GM23338 (cell line): Measurements from ENCODE around the gene TOGARAM1. TPM values are rescaled to one million over a fixed set of nuclear protein-coding genes. Genes with fewer than 3 reads are reported as not detected.

ENCODE experiments used
- ATAC-seq: fragments of 200-7000 bp; cut with Tn5 transposase; 3 replicates; pipeline ENCODE4 v1.9.1; 2020
- DNase-seq: peaks from one replicate; pipeline ENCODE4 v3.0.0-alpha.2; 2015; ENCODE audit warnings: low spot score
- H2AFZ ChIP-seq: fragments of 200-600 bp; sonication (generic); 2 replicates; pipeline ENCODE4 v1.8.0; 2016; ENCODE audit warnings: antibody characterized with exemption, mild to moderate bottlenecking, moderate library complexity
- H3F3A ChIP-seq: fragments of 200-600 bp; sonication (generic); replicated peaks from 2 replicates; pipeline ENCODE4 v1.8.0; 2017; ENCODE audit warnings: antibody characterized with exemption, mixed run types, low read depth
- H3K27ac ChIP-seq: fragments of 200-600 bp; sonication (generic); 2 replicates; pipeline ENCODE4 v1.6.1; 2016; ENCODE audit warnings: low read depth
- H3K27me3 ChIP-seq: fragments of 200-600 bp; sonication (generic); 2 replicates; pipeline ENCODE4 v1.8.0; 2016; ENCODE audit warnings: mild to moderate bottlenecking, mixed run types, moderate library complexity; ENCODE audit not compliant: insufficient read depth
- H3K36me3 ChIP-seq: fragments of 200-600 bp; sonication (generic); 2 replicates; pipeline ENCODE4 v1.8.0; 2016; ENCODE audit warnings: mild to moderate bottlenecking; ENCODE audit not compliant: insufficient read depth
- H3K4me1 ChIP-seq: fragments of 200-600 bp; sonication (generic); 2 replicates; pipeline ENCODE4 v1.8.0; 2016; ENCODE audit warnings: mild to moderate bottlenecking, moderate library complexity; ENCODE audit not compliant: insufficient read depth
- H3K4me2 ChIP-seq: fragments of 200-600 bp; sonication (generic); 2 replicates; pipeline ENCODE4 v1.7.1; 2017; ENCODE audit warnings: mixed run types
- H3K4me3 ChIP-seq: fragments of 200-600 bp; sonication (generic); 2 replicates; pipeline ENCODE4 v1.6.1; 2016; ENCODE audit warnings: mixed run types
- H3K79me2 ChIP-seq: fragments of 200-600 bp; sonication (generic); replicated peaks from 2 replicates; pipeline ENCODE4 v1.8.0; 2017; ENCODE audit warnings: mild to moderate bottlenecking; ENCODE audit not compliant: insufficient read depth
- H3K9me2 ChIP-seq: fragments of 200-600 bp; sonication (generic); 2 replicates; pipeline ENCODE4 v1.8.0; 2017; ENCODE audit not compliant: insufficient read depth
- H4K20me1 ChIP-seq: fragments of 200-600 bp; sonication (generic); replicated peaks from 2 replicates; pipeline ENCODE4 v1.8.0; 2017; ENCODE audit warnings: mild to moderate bottlenecking; ENCODE audit not compliant: insufficient read depth
- H3K27ac Mint-ChIP-seq: 2 replicates; pipeline ENCODE4 v1.8.0; 2020; ENCODE audit warnings: inconsistent platforms, mild to moderate bottlenecking, moderate library complexity, mixed read lengths
- H3K27me3 Mint-ChIP-seq: 3 replicates; pipeline ENCODE4 v1.8.0; 2022; ENCODE audit warnings: low read depth, mild to moderate bottlenecking, moderate library complexity, mixed read lengths, inconsistent platforms; ENCODE audit not compliant: insufficient read depth, poor library complexity
- H3K36me3 Mint-ChIP-seq: 3 replicates; pipeline ENCODE4 v1.8.0; 2021; ENCODE audit warnings: low read depth, mild to moderate bottlenecking, inconsistent platforms, moderate library complexity, mixed read lengths
- H3K4me1 Mint-ChIP-seq: 3 replicates; pipeline ENCODE4 v1.8.0; 2020; ENCODE audit warnings: mild to moderate bottlenecking, inconsistent platforms, mixed read lengths
- H3K4me3 Mint-ChIP-seq: 3 replicates; pipeline ENCODE4 v1.8.0; 2021; ENCODE audit warnings: moderate library complexity, mild to moderate bottlenecking, inconsistent platforms, mixed read lengths
- H3K9me3 Mint-ChIP-seq: 3 replicates; pipeline ENCODE4 v1.8.0; 2020; ENCODE audit warnings: moderate library complexity, mild to moderate bottlenecking, inconsistent platforms, mixed read lengths
- CREB1 ChIP-seq: fragments of 250-450 bp; sonication (Bioruptor Pico); IDR thresholded peaks from 2 replicates; pipeline ENCODE4 v1.5.0; 2020; ENCODE audit warnings: low read depth, mild to moderate bottlenecking, moderate library complexity
- ETS1 ChIP-seq: IDR thresholded peaks from 2 replicates; pipeline ENCODE4 v1.6.1; 2016; ENCODE audit warnings: antibody characterized with exemption
- ZNF462 ChIP-seq: fragments of 250-450 bp; sonication (Bioruptor Pico); IDR thresholded peaks from 2 replicates; pipeline ENCODE4 v1.5.0; 2020; ENCODE audit warnings: mild to moderate bottlenecking, moderate library complexity
- polyA plus RNA-seq: library from polyadenylated mRNA; unstranded; fragments of >200 nt; fragmentation: Nextera tagmentation; extraction: Ambion mirVana; gene quantifications from 2 replicates; pipeline ENCODE4 v1.2.1, GENCODE V29; 2016
- total RNA-seq: library from RNA; depleted of rRNA; stranded (reverse); fragments of >200 nt; shearing (Covaris generic); gene quantifications from 2 replicates; pipeline ENCODE4 v1.2.3, GENCODE V29; 2014
- TF ChIP-seq, protein P1 (sequence below): IDR thresholded peaks from one replicate; pipeline ENCODE4 v1.6.1; 2018; ENCODE audit warnings: antibody characterized with exemption; ENCODE audit not compliant: unreplicated experiment
- TF ChIP-seq, protein P2 (sequence below), 2 experiments: fragments of 200-600 bp in 1 of 2; sonication (generic) in 1 of 2; conservative IDR thresholded peaks; 2 replicates each; pipeline versions ENCODE4 v1.5.1 to v1.6.1; 2016 to 2017; ENCODE audit warnings: antibody characterized with exemption in 2 of 2, low read depth in 2 of 2, mild to moderate bottlenecking in 2 of 2, moderate library complexity in 1 of 2

The TOGARAM1 gene
- total and polyA plus RNA-seq, 2 experiments from 2014 or later = 9.6 to 9.8 TPM

GRCh38 chr14:44937547-44937946, 24.4 kb upstream of the TOGARAM1 start:
- Mint-ChIP-seq H3K36me3 (peaks cover 47% of the 10 kb centered on the region), H3K27me3 (peaks cover 2% of the 10 kb centered on the region), H3K27ac (no peak overlapping the region), H3K9me3 (peaks cover 2% of the 10 kb centered on the region; the same call in 1 of the 3 replicates), H3K4me1 (no peaks in the 10 kb centered on the region; the same call in 2 of the 3 replicates), H3K4me3 (no peak overlapping the region)
- Histone ChIP-seq H3K4me2 (no peak overlapping the region), H3K4me1 (no peaks in the 10 kb centered on the region), H3F3A (no peaks in the 10 kb centered on the region), H3K27ac (no peak overlapping the region), H4K20me1 (no peaks in the 10 kb centered on the region), H3K4me3 (no peak overlapping the region), H3K27me3 (no peaks in the 10 kb centered on the region), H2AFZ (no peak overlapping the region), H3K79me2 (0 out of 2 replicates have a peak, but pooled peaks cover 14% of the 10 kb centered on the region), H3K9me2 (no peaks in the 10 kb centered on the region), H3K36me3 (peaks cover 6% of the 10 kb centered on the region; the same call in 1 of the 2 replicates)
- TF ChIP-seq ETS1 = no peak
- TF ChIP-seq CREB1 (CRISPR knock-in tag) = no peak
- TF ChIP-seq, protein P1, sequence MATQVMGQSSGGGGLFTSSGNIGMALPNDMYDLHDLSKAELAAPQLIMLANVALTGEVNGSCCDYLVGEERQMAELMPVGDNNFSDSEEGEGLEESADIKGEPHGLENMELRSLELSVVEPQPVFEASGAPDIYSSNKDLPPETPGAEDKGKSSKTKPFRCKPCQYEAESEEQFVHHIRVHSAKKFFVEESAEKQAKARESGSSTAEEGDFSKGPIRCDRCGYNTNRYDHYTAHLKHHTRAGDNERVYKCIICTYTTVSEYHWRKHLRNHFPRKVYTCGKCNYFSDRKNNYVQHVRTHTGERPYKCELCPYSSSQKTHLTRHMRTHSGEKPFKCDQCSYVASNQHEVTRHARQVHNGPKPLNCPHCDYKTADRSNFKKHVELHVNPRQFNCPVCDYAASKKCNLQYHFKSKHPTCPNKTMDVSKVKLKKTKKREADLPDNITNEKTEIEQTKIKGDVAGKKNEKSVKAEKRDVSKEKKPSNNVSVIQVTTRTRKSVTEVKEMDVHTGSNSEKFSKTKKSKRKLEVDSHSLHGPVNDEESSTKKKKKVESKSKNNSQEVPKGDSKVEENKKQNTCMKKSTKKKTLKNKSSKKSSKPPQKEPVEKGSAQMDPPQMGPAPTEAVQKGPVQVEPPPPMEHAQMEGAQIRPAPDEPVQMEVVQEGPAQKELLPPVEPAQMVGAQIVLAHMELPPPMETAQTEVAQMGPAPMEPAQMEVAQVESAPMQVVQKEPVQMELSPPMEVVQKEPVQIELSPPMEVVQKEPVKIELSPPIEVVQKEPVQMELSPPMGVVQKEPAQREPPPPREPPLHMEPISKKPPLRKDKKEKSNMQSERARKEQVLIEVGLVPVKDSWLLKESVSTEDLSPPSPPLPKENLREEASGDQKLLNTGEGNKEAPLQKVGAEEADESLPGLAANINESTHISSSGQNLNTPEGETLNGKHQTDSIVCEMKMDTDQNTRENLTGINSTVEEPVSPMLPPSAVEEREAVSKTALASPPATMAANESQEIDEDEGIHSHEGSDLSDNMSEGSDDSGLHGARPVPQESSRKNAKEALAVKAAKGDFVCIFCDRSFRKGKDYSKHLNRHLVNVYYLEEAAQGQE = no peak
- TF ChIP-seq, protein P2, sequence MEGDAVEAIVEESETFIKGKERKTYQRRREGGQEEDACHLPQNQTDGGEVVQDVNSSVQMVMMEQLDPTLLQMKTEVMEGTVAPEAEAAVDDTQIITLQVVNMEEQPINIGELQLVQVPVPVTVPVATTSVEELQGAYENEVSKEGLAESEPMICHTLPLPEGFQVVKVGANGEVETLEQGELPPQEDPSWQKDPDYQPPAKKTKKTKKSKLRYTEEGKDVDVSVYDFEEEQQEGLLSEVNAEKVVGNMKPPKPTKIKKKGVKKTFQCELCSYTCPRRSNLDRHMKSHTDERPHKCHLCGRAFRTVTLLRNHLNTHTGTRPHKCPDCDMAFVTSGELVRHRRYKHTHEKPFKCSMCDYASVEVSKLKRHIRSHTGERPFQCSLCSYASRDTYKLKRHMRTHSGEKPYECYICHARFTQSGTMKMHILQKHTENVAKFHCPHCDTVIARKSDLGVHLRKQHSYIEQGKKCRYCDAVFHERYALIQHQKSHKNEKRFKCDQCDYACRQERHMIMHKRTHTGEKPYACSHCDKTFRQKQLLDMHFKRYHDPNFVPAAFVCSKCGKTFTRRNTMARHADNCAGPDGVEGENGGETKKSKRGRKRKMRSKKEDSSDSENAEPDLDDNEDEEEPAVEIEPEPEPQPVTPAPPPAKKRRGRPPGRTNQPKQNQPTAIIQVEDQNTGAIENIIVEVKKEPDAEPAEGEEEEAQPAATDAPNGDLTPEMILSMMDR (conservative IDR thresholded peaks at IDR 0.05; ENCODE audit: low read depth in 2 of 2) = no peak
- ATAC-seq (no peak), DNase-seq (no peak)

- DNase-seq (no peak), ATAC-seq (no peak)
- peaks cover 55% of the 10 kb centered on the region for H3K36me3 Mint-ChIP-seq
- Histone ChIP-seq H3K79me2 (0 out of 2 replicates have a peak, but pooled peaks cover 14% of the 10 kb centered on the region), H3K4me3 (no peak overlapping the region), H3K36me3 (peaks cover 10% of the 10 kb centered on the region), H2AFZ (no peak overlapping the region), H3K4me1 (no peaks in the 10 kb centered on the region), H3F3A (no peaks in the 10 kb centered on the region), H3K27ac (no peak overlapping the region), H3K27me3 (no peaks in the 10 kb centered on the region), H3K9me2 (no peaks in the 10 kb centered on the region), H4K20me1 (no peaks in the 10 kb centered on the region; the same call in 1 of the 2 replicates), H3K4me2 (no peak overlapping the region)
- no peak overlapping the region for H3K4me3 Mint-ChIP-seq
- H3K4me1 Mint-ChIP-seq = no peaks in the 10 kb centered on the region; the same call in 2 of the 3 replicates
- H3K27ac Mint-ChIP-seq = no peak overlapping the region
- peaks cover 2% of the 10 kb centered on the region for H3K27me3 Mint-ChIP-seq
- H3K9me3 Mint-ChIP-seq = peaks cover 2% of the 10 kb centered on the region; the same call in 1 of the 3 replicates
- no peak for TF ChIP-seq ZNF462 (CRISPR knock-in tag)
- no peak for TF ChIP-seq ETS1
Measured at GRCh38 chr14:44940211-44940610, 21.8 kb upstream of the TOGARAM1 start.
